ENCODE measurements around the gene ACAP3.

- TF ChIP-seq FOS (IDR thresholded peaks at IDR 0.05; ENCODE audit: low read depth, low read length) (no peak), POLR2A (IDR thresholded peaks at IDR 0.05; ENCODE audit: low read depth, low read length) (no peak), RAD21 (IDR thresholded peaks at IDR 0.05; ENCODE audit: low read length) (no peak), CTCF (conservative IDR thresholded peaks at IDR 0.05; ENCODE audit: low read depth, low read length) (no peak), MAZ (IDR thresholded peaks at IDR 0.05; ENCODE audit: borderline replicate concordance, low read depth, low read length) (no peak), RFX5 (IDR thresholded peaks at IDR 0.05; ENCODE audit: low read depth, low read length) (no peak), USF2 (IDR thresholded peaks at IDR 0.05; ENCODE audit: low read depth, low read length) (no peak), MAFK (IDR thresholded peaks at IDR 0.05; ENCODE audit: low read depth, low read length) (no peak), MXI1 (IDR thresholded peaks at IDR 0.05; ENCODE audit: borderline replicate concordance, low read depth, low read length) (no peak), CEBPB (IDR thresholded peaks at IDR 0.05; ENCODE audit: low read depth, low read length) (no peak), CHD1 (IDR thresholded peaks at IDR 0.05; ENCODE audit: low read depth, low read length) (no peak), ELK1 (IDR thresholded peaks at IDR 0.05; ENCODE audit: borderline replicate concordance, low read depth, low read length) (no peak), RCOR1 (IDR thresholded peaks at IDR 0.05; ENCODE audit: insufficient replicate concordance, low read length) (no peak)
Measured at GRCh38 chr1:1341549-1342021, 33.9 kb upstream of the ACAP3 start.
